Activated T-cell treated with anti-CD3 and anti-CD28 coated beads, Interleukin-2, amount 50 U/mL, for 4 hours (primary cell): ENCODE results near the gene GGNBP2. TPM values are rescaled to one million over a fixed set of nuclear protein-coding genes. Genes with fewer than 3 reads are reported as not detected.

Experiments used
- ATAC-seq, 2 donors: fragments of 200-7000 bp; cut with Tn5 transposase; one replicate each; pipeline ENCODE4 v1.10.0; 2021
- DNase-seq: peaks from one replicate; pipeline ENCODE4 v3.0.0-alpha.2; 2020
- H3K27me3 Mint-ChIP-seq: one replicate; pipeline ENCODE4 v1.8.0; 2021; ENCODE audit warnings: low read depth, mixed read lengths
- H3K36me3 Mint-ChIP-seq: one replicate; pipeline ENCODE4 v1.8.0; 2022; ENCODE audit warnings: mixed read lengths; ENCODE audit not compliant: insufficient read depth
- H3K4me1 Mint-ChIP-seq: one replicate; pipeline ENCODE4 v1.8.0; 2021; ENCODE audit warnings: low read depth, mixed read lengths
- H3K4me3 Mint-ChIP-seq: one replicate; pipeline ENCODE4 v1.8.0; 2021; ENCODE audit warnings: mild to moderate bottlenecking, moderate library complexity, mixed read lengths
- H3K9me3 Mint-ChIP-seq: one replicate; pipeline ENCODE4 v1.8.0; 2021; ENCODE audit warnings: mixed read lengths
- total RNA-seq, 3 donors: library from RNA; stranded (reverse); gene quantifications; one replicate each; pipeline ENCODE4 v1.2.1, GENCODE V29; 2021

Gene GGNBP2
- total RNA-seq, 3 donors from 2014 or later: 49.7 to 59.0 (median 51.5) TPM

- no peaks in the 10 kb centered on the region for H3K9me3 Mint-ChIP-seq
- H3K36me3 Mint-ChIP-seq: peaks cover 33% of the 10 kb centered on the region
- DNase-seq: peak; percentile 48
- ATAC-seq: peak; percentile 23 to 27
- H3K27me3 Mint-ChIP-seq: no peaks in the 10 kb centered on the region
- peaks cover 17% of the 10 kb centered on the region for H3K4me1 Mint-ChIP-seq
- H3K4me3 Mint-ChIP-seq: peak overlapping the region; percentile 95
These were observed 10.5 kb upstream of the GGNBP2 start for GRCh38 chr17:36533935-36534839.

DNA sequence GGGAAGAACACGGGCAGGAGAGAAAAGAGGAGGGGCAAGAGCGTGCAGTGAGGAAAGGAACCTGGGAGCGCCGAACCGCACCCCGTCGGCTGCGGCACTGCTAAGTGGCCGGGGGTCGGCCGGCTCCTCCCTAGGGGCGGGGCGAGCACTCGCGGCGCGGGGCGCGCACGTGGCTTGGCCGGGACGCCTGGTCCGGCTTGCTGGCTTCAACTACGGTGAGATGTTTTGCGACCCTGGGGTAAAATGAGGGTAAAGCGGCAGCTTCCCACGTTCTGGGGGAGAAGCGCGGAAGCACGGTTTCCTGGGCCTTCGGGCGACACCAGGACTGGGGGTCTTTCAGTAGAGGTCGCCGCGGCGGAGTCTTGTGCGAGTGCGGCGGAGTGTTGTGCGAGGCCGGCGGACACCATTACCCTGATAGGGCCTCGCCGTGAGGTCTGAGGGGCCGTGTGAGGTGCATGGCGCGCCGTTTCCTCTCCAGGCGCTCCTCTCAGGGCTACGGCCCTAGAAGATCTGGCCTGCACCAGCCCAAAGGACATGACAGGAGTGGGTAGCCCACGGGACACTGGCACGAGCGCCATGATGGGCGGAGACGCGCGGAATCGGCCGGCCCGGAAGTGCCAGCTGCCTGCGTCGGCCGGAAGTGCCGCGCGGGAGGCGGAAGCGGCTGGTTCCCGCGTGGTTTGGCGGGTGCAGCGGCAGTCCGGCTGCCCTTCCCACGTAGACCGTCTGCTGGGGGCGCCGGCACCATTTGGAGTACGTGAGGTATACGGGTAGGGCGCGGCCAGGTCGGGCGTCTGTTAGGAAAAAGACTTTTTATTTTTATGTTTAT is 9.7 kb upstream of the GGNBP2 start, which contains the start of the genes MYO19 and PIGW:
MYO19 (minus strand) TSS at position 29 of the 829 bp plus-strand sequence. CDS start 2,330 bp downstream, outside the sequence.
PIGW (plus strand) TSS at position 148 of the 829 bp plus-strand sequence. CDS start 2,115 bp downstream, outside the sequence.
- peak within 1 kb of the TSS; percentile 95 for H3K4me3 Mint-ChIP-seq
- peaks cover 32% of the 10 kb centered on the region for H3K36me3 Mint-ChIP-seq
- H3K4me1 Mint-ChIP-seq: peaks cover 17% of the 10 kb centered on the region
- H3K27me3 Mint-ChIP-seq: no peaks in the 10 kb centered on the region
- no peaks in the 10 kb centered on the region for H3K9me3 Mint-ChIP-seq
- ATAC-seq (peak; percentile 90 to 92), DNase-seq (peak; percentile 84)

DNA sequence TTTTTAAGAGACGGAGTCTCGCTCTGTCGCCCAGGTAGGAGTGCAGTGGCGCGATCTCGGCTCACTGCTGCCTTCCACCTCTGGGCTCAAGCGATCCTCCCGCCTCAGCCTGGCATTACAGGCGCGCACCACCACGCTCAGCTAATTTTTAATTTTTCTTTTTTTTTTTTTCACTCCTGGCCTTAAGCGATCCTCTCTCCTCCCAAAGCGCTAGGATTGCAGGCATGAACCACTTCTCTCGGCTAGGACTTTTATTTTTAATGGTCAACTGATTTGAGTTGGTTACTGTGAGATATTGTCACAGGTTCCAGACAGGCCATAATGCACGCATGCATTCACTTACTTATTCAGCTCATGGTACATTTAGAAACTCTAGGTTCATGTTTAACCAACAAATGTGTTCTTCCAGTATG is 9.0 kb upstream of the GGNBP2 start:
- ATAC-seq (no peak), DNase-seq (no peak)
- H3K9me3 Mint-ChIP-seq: no peaks in the 10 kb centered on the region
- H3K27me3 Mint-ChIP-seq: no peaks in the 10 kb centered on the region
- H3K4me3 Mint-ChIP-seq: peak overlapping the region; percentile 95
- peaks cover 34% of the 10 kb centered on the region for H3K36me3 Mint-ChIP-seq
- H3K4me1 Mint-ChIP-seq: peaks cover 17% of the 10 kb centered on the region

DNA sequence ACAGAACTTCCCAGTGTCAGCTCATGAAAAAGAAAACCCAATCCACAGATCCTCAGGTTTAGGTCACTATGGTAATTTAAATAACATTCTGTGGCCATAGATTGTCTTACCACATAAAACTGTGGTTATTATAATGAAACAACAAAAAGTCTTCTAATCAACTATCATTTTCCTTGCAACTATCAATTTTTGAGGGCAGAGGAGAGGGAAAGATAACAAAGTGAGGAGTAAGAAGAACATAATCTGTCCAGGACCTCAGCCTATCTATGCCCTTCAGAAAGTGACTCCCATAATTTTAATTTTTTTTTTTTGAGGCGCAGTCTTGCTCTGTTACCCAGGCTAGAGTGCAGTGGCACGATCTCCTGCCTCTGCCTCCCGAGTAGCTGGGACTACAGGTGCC is 4.0 kb upstream of the GGNBP2 start:
- DNase-seq (no peak), ATAC-seq (no peak)
- H3K4me1 Mint-ChIP-seq: peaks cover 14% of the 10 kb centered on the region
- no peak overlapping the region for H3K4me3 Mint-ChIP-seq
- H3K27me3 Mint-ChIP-seq: no peaks in the 10 kb centered on the region
- H3K9me3 Mint-ChIP-seq: no peaks in the 10 kb centered on the region
- H3K36me3 Mint-ChIP-seq: peaks cover 19% of the 10 kb centered on the region

DNA sequence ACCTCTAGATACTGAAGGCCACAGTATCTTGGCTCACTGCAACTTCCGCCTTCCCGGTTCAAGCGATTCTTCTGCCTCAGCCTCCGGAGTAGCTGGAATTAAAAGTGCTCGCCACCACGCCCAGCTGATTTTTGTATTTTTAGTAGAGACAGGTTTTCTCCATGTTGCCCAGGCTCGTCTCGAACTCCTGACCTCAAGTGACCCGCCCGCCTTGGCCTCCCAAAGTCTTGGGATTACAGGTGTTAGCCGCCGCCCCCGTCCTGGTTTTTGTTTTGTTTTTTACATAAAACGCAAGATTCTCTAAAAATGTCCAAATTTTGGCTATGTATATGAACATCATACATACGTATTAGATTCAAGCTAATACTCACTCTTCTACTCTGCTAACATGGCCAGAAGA is 2.0 kb upstream of the GGNBP2 start:
- peaks cover 19% of the 10 kb centered on the region for H3K36me3 Mint-ChIP-seq
- DNase-seq: no peak
- H3K9me3 Mint-ChIP-seq: no peaks in the 10 kb centered on the region
- peaks cover 21% of the 10 kb centered on the region for H3K4me1 Mint-ChIP-seq
- H3K27me3 Mint-ChIP-seq: no peaks in the 10 kb centered on the region
- no peak for ATAC-seq
- peak overlapping the region; percentile 13 for H3K4me3 Mint-ChIP-seq

DNA sequence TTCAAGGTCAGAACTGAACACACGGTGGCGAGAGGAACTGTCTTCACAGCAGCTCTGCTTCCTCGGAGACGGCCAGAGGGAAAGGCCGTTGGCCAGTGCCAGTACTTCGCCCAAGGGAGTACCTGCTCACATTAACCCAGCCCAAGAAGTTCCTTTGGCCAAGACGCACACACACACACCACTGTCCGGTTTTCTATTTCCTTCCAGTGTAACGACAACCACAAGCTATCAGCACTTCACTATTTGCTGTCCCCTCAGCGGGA is 744 bp upstream of the GGNBP2 start:
- ATAC-seq (no peak), DNase-seq (no peak)
- H3K36me3 Mint-ChIP-seq: peaks cover 14% of the 10 kb centered on the region
- no peaks in the 10 kb centered on the region for H3K27me3 Mint-ChIP-seq
- no peaks in the 10 kb centered on the region for H3K9me3 Mint-ChIP-seq
- peak overlapping the region; percentile 97 for H3K4me3 Mint-ChIP-seq
- peaks cover 32% of the 10 kb centered on the region for H3K4me1 Mint-ChIP-seq

DNA sequence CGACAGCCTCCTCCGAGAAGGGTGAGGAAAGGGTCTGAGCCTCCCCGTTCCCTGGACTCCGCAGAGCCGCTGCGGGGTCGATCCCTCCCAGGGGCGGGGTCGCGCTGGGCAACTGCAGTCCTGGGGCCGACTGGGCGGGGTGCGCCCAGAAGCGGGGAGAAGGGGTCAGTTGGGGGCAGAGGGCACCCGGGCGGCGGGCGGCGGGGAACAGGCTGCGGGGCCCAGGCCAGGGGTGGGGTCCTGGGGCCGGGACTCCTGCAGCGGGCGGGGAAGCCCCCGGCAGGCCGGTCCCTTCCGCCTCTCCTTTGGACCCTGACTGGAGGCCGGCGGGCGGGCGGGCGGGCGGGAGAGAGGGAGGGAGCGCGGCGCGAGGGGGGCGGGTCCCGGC is 352 bp downstream of the GGNBP2 start:
- DNase-seq (no peak), ATAC-seq (peak; percentile 23 to 31)
- Mint-ChIP-seq H3K27me3 (no peaks in the 10 kb centered on the region), H3K4me3 (peak overlapping the region; percentile 97), H3K9me3 (no peaks in the 10 kb centered on the region), H3K36me3 (peaks cover 11% of the 10 kb centered on the region), H3K4me1 (peaks cover 40% of the 10 kb centered on the region)

DNA sequence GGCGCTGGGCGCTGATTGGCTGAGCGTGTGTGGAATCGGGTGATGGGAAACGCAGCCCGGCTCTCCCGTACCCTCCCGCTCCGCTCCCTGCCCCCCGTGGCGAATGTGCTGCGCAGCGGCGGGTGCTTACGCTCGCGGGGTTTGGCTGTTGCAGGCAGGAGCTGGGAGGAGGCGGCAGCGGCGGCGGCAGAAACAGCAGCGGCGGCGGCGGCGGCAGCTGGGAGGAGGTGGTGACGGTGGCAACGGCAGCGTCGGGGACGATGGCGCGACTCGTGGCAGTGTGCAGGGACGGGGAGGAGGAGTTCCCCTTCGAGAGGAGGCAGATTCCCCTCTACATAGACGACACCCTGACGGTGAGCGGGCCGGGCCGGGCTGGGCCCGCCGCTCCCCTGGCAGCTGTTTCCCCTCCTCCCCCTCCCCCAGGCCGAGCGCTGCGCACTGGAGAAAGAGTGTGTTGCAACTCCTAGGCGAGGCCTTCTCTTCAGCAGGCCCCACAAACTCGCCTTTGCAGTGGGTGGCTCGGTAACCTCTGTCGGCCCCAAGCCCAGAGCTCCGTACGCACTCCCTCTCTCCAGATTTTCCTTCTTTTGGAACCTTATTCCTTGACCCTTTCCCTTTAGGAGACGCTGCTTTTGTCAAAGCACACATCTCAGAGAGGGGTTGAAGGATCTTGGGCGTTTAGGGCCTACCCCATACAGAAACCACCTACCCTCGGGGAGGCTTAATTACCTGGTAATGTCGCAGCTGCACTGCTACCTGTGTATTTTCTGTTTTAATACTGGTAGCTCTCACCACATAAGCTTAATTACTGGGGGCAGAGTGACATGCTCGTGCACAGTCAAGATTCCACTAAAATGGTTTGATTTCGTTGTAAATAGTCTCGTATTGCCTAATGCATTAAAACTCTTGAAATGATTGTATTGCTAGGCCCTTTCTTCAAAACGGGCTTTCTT is 1.0 kb downstream of the GGNBP2 start:
- peak; percentile 81 to 82 for ATAC-seq
- Mint-ChIP-seq H3K4me1 (peaks cover 47% of the 10 kb centered on the region), H3K27me3 (no peaks in the 10 kb centered on the region), H3K36me3 (peaks cover 12% of the 10 kb centered on the region), H3K9me3 (no peaks in the 10 kb centered on the region), H3K4me3 (peak overlapping the region; percentile 92)
- peak; percentile 95 for DNase-seq

- Mint-ChIP-seq H3K9me3 (no peaks in the 10 kb centered on the region), H3K27me3 (no peaks in the 10 kb centered on the region), H3K4me3 (peak overlapping the region; percentile 92), H3K4me1 (peaks cover 53% of the 10 kb centered on the region), H3K36me3 (peaks cover 14% of the 10 kb centered on the region)
- ATAC-seq (no peak), DNase-seq (no peak)
These were observed 1.8 kb downstream of the GGNBP2 start for GRCh38 chr17:36546418-36547093.

DNA sequence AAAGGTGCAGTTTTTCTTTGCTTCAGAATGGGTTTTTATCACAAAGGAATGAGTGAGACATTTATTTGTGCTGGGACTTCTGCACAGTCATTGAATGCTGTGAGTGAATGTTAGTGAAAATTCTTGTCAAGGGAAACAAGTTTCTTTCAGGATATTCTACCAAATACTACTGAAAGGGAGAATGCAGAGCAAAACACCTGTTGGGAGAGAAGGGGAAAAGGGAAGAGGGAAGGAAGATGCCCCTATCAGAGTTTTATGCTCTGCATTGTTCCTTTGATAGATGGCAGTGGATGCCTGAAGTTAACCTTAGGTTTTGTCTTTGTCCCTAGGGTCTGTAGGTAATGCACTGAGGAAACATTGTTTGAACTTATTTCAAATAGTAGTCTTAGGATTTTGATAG is 3.1 kb downstream of the GGNBP2 start:
- no peaks in the 10 kb centered on the region for H3K27me3 Mint-ChIP-seq
- DNase-seq (no peak), ATAC-seq (no peak)
- peaks cover 63% of the 10 kb centered on the region for H3K4me1 Mint-ChIP-seq
- peak overlapping the region; percentile 62 for H3K4me3 Mint-ChIP-seq
- no peaks in the 10 kb centered on the region for H3K9me3 Mint-ChIP-seq
- H3K36me3 Mint-ChIP-seq: peaks cover 14% of the 10 kb centered on the region

DNA sequence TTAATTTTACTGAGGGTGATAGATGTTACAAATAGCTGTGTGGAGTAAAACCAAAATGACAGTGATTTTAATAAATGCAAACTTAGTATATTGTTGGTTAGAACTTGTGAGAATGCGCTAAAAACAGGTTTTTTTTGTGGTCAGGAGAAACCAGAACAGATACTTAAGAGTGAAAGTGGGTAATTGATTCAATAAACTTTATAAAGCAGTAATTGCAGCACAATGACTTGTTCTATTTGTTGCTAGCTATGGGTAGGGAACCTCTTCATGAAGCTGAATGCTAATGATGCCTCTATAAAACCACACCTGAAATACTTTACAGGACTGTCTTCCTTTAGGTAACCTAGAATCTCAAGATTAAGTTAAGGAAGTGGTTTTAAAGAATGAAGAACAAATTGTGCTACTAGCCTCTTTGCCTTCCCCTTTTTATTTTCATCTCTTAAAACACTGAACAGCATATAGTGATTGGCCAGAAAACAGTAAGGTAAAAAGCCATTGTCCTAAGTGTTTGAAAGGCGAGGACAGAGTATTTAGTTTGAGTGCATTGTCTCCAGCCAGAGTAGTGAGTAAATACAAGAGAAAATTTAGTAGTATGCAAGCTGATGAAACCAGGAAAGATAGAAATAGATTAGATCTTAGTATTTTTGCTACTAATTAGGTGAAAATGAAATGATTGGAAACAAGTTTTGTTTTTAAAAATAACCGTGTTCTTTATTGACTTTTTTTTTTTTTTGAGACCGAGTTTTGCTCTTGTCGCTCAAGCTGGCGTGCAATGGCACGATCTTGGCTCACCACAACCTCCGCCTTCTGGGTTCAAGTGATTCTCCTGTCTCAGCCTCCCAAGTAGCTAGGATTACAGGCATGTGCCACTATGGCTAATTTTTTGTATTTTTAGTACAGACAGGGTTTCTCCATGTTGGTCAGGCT is 6.0 kb downstream of the GGNBP2 start:
- DNase-seq: no peak

DNA sequence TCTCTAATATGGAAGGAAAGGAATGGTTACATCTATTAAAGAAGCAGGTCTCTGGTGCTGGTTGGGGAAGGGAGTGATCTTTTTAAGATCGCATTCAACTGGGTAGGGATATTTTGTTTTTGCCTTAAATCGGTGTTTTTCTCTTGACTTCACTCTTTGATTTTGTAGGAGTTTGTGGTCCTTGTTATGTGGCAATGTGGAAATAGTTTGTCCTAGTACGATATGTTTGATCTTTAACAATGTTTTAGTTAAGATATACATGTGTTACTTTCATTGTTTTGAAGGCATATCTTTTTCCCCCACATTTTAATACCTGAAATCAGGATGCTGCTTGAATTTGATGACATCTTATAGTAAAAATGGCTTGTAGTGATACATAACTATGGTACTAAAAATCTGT is 8.7 kb downstream of the GGNBP2 start:
- Mint-ChIP-seq H3K4me1 (peaks cover 64% of the 10 kb centered on the region), H3K36me3 (peaks cover 28% of the 10 kb centered on the region), H3K27me3 (no peaks in the 10 kb centered on the region), H3K4me3 (peak overlapping the region; percentile 3), H3K9me3 (no peaks in the 10 kb centered on the region)
- ATAC-seq: no peak
- no peak for DNase-seq

More for the DNA sequence above, 6.0 kb downstream of the GGNBP2 start:
- Mint-ChIP-seq H3K36me3 (peaks cover 20% of the 10 kb centered on the region), H3K4me3 (peak overlapping the region; percentile 30), H3K9me3 (no peaks in the 10 kb centered on the region), H3K27me3 (no peaks in the 10 kb centered on the region), H3K4me1 (peaks cover 75% of the 10 kb centered on the region)
- peak; percentile 42 for ATAC-seq
